HepG2 (cell line): Measurements from ENCODE around the gene SPDYE4. TPM values are rescaled to one million over a fixed set of nuclear protein-coding genes. Genes with fewer than 3 reads are reported as not detected.

Source experiments
- AGO1 ChIP-seq: fragments of 200-400 bp; formaldehyde crosslinking; IDR thresholded peaks from 2 replicates; pipeline ENCODE4 v1.6.1; 2017; ENCODE audit warnings: mild to moderate bottlenecking, low read depth, low read length, moderate library complexity; ENCODE audit not compliant: poor library complexity, severe bottlenecking
- ARID5B ChIP-seq: IDR thresholded peaks from 2 replicates; pipeline ENCODE4 v1.4.0; 2020; ENCODE audit warnings: mild to moderate bottlenecking, missing genetic modification reagents
- CHD2 ChIP-seq: IDR thresholded peaks from 2 replicates; pipeline ENCODE4 v1.6.1; 2011; ENCODE audit warnings: low read depth, low read length, improper control_type of control experiment
- FOSL1 ChIP-seq: sonication (generic); formaldehyde crosslinking; IDR thresholded peaks from 2 replicates; pipeline ENCODE4 v1.9.0; 2021; ENCODE audit warnings: missing genetic modification reagents, borderline replicate concordance
- GATAD2A ChIP-seq: IDR thresholded peaks from 2 replicates; pipeline ENCODE4 v1.6.1; 2016
- HNF4A ChIP-seq: sonication (generic); formaldehyde crosslinking; IDR thresholded peaks from 2 replicates; pipeline ENCODE4 v1.4.0; 2020; ENCODE audit warnings: missing genetic modification reagents
- JDP2 ChIP-seq: sonication (generic); formaldehyde crosslinking; IDR thresholded peaks from 2 replicates; pipeline ENCODE4 v1.8.1; 2022; ENCODE audit warnings: missing genetic modification reagents, borderline replicate concordance
- MIXL1 ChIP-seq: IDR thresholded peaks from 2 replicates; pipeline ENCODE4 v1.6.1; 2016
- MXD4 ChIP-seq: IDR thresholded peaks from 2 replicates; pipeline ENCODE4 v1.6.1; 2016; ENCODE audit warnings: mild to moderate bottlenecking, missing biosample characterization, missing genetic modification reagents
- NRL ChIP-seq: sonication (generic); formaldehyde crosslinking; IDR thresholded peaks from 2 replicates; pipeline ENCODE4 v1.5.0; 2020; ENCODE audit warnings: missing genetic modification reagents, mild to moderate bottlenecking, moderate library complexity, borderline replicate concordance
- RAD21 ChIP-seq: fragments of 450-650 bp; formaldehyde crosslinking; IDR thresholded peaks from 2 replicates; pipeline ENCODE4 v1.5.0; 2020; ENCODE audit warnings: mild to moderate bottlenecking
- STAG1 ChIP-seq: sonication (generic); formaldehyde crosslinking; IDR thresholded peaks from 2 replicates; pipeline ENCODE4 v1.4.0; 2020; ENCODE audit warnings: missing genetic modification reagents
- TBX3 ChIP-seq: fragments of 450-650 bp; IDR thresholded peaks from 2 replicates; pipeline ENCODE4 v1.6.1; 2017; ENCODE audit warnings: antibody characterized with exemption, mild to moderate bottlenecking, inconsistent platforms, borderline replicate concordance
- ZHX2 ChIP-seq, 2 experiments: sonication (generic) in 1 of 2; formaldehyde crosslinking in 1 of 2; IDR thresholded peaks; 2 replicates each; pipeline versions ENCODE4 v1.6.1 to v1.9.0; 2014 to 2022; ENCODE audit warnings: antibody characterized with exemption in 1 of 2, borderline replicate concordance in 1 of 2, inconsistent platforms in 1 of 2, low read depth in 1 of 2, missing genetic modification reagents in 1 of 2
- ZMYM3 ChIP-seq: sonication (generic); formaldehyde crosslinking; IDR thresholded peaks from 2 replicates; pipeline ENCODE4 v1.5.1; 2020; ENCODE audit warnings: mild to moderate bottlenecking, missing genetic modification reagents
- ZNF124 ChIP-seq: sonication (generic); formaldehyde crosslinking; IDR thresholded peaks from 2 replicates; pipeline ENCODE4 v1.4.0; 2020; ENCODE audit warnings: missing genetic modification reagents
- ZNF280D ChIP-seq: sonication (generic); formaldehyde crosslinking; IDR thresholded peaks from 2 replicates; pipeline ENCODE4 v1.5.1; 2020; ENCODE audit warnings: mild to moderate bottlenecking, missing genetic modification reagents
- ZNF547 ChIP-seq: sonication (generic); formaldehyde crosslinking; IDR thresholded peaks from 2 replicates; pipeline ENCODE4 v1.5.1; 2020; ENCODE audit warnings: mild to moderate bottlenecking, missing genetic modification reagents
- polyA plus RNA-seq, 8 experiments: library from polyadenylated mRNA; depleted of rRNA in 3 of 8; stranded (reverse) in 7 of 8; unstranded in 1 of 8; fragments of >200 nt; fragmentation: Illumina TruSeq in 4 of 8; extraction: Trizol in 4 of 8; gene quantifications; 2 replicates each; pipeline versions ENCODE4 v1.2.1 to v1.2.3, GENCODE V29; 2011 to 2016; ENCODE audit warnings: low read depth in 4 of 8, missing spikeins in 1 of 8, mixed read lengths in 1 of 8; ENCODE audit not compliant: insufficient read depth in 1 of 8
- total RNA-seq, 5 experiments: library from RNA; depleted of rRNA; stranded (reverse); fragments of >200 nt; fragmentation: Illumina TruSeq; extraction: Trizol; gene quantifications; 2 replicates each; pipeline ENCODE4 v1.2.3, GENCODE V29; 2016; ENCODE audit warnings: low read depth in 1 of 5

Gene SPDYE4
- total and polyA plus RNA-seq, 2 of the 13 experiments (the other 11 are each of a cell fraction or from before 2014, with no cell fraction given) = not detected

- TF ChIP-seq ZNF280D (no peak), ZMYM3 (CRISPR knock-in tag) (no peak), GATAD2A (CRISPR knock-in tag) (0 out of 2 replicates have a peak, but pooled peaks have one; percentile 17), MIXL1 (CRISPR knock-in tag) (no peak), ZNF124 (CRISPR knock-in tag) (no peak), STAG1 (CRISPR knock-in tag) (no peak), CHD2 (no peak), NRL (CRISPR knock-in tag) (no peak), AGO1 (no peak), ZNF547 (CRISPR knock-in tag) (no peak), MXD4 (CRISPR knock-in tag) (no peak), ARID5B (CRISPR knock-in tag) (0 out of 2 replicates have a peak, but pooled peaks have one; percentile 9), JDP2 (CRISPR knock-in tag) (no peak), ZHX2 (IDR thresholded peaks at IDR 0.05; ENCODE audit: low read depth) (no peak), ZHX2 (CRISPR knock-in tag; IDR thresholded peaks at IDR 0.05; ENCODE audit: borderline replicate concordance) (no peak), TBX3 (no peak), RAD21 (CRISPR knock-in tag) (no peak), HNF4A (peak; percentile 50), FOSL1 (CRISPR knock-in tag) (no peak)
Measured at GRCh38 chr17:8724451-8724850, 33.9 kb downstream of the SPDYE4 start (continued).
